HG03196 (cell line): ENCODE results near the gene KRT75.
"Not testable (repeated sequence)": the region's sequence is repeated elsewhere in the genome, so short reads cannot be mapped to it uniquely, and the experiment has no call there.

ENCODE experiments used
- ATAC-seq: cut with Tn5 transposase; IDR thresholded peaks from one replicate; pipeline ENCODE4 v1.9.1; 2021; ENCODE audit not compliant: unreplicated experiment

Gene KRT75

DNA sequence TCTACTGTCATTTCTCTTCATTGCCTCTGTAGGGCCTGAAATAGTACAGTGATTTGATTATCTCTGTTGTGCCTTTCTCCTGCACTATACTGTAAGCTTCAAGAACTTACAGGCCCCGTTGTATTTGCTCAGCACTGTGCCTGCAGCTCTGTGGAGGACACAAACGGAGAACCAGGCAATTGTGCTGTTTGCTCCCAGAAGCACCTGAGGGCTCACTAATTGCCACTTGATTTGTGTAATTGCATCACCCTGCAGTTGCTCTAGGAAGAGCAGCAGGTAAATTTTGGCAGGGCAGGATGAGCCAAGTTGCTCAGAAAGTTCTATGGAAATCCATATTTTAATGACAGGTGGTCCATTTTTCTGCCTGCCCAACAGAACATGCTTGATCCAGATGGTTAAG is 16.4 kb downstream of the KRT75 start:
- no peak for ATAC-seq

DNA sequence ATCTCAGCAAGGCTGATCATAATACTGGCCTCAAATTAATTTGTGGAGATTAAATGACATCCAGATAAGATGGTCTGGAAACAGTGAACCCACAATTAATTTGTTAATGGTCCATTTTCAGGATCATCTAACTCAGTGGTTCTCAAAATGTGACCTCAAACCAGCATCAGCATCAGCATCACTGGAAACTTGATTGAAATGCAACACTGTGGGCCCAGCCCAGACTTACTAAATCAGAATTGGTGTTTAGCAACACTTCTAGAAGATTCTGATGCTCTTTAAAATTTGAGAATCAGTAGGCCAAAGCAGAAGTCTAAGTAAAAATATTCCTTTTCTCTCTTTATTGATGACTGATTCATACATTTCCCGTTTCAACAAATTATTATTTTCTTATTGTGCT is 17.4 kb downstream of the KRT75 start:
- no peak for ATAC-seq

DNA sequence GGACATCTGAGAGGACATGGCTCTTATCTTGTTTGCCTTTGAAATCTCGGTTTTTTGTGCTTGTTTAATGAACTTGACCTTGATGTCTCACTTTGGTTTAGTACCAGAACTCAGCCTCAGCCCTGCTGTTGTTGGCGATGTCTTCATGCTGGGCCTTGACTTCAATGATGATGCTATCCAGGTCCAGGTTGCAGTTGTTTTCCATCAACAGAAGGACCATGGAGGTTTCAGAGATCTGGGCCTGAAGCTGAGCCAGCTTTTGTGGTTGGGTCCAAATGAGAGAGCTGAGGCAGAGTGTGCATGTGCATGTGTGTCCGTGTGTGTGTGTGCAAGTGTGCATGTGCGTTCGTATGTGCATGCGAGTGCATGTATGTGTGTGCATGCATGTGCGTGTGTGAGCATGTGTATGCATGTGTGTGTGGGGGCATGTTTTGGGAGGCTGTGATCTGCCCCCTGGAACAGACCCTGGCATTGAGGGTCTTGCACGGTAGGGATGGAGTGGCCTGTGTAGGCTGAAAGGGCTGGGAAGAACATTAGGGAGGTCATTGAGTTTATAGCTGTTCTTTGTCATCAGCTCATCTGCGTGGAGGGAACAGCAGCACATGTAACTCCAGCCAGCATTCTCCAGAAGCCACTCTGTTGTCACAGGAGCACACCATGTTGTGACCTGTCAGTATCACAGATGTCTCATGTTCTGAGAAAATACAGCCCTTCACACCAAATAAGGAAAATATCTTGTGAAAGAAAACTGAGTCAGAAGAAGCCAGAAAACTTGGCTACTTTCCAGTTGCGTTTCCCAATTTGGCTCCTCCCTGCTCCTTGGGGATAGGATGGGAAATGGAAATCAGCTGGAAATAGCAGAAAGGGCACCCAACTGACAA is 18.1 kb downstream of the KRT75 start:
- ATAC-seq, result no peak

DNA sequence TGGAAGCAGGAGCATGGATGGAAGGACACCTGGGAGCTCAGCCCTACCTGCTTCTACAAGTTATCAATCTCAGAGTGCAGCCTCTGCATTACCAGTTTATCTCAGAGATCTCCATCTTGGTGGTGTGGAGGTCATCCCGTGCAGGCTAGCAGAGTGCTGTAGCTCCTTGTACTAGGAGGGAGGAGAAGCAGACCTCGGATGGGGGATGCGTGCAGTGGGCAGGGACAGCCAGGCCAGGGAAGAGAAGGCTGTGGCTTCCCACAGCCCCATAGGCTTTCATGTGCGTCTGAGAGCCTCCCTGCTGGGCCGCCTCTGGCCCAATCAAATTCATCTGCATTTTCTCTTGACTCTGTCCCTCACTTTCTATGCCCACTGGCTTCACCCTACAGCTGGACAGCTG is 19.2 kb downstream of the KRT75 start:
- no peak for ATAC-seq

DNA sequence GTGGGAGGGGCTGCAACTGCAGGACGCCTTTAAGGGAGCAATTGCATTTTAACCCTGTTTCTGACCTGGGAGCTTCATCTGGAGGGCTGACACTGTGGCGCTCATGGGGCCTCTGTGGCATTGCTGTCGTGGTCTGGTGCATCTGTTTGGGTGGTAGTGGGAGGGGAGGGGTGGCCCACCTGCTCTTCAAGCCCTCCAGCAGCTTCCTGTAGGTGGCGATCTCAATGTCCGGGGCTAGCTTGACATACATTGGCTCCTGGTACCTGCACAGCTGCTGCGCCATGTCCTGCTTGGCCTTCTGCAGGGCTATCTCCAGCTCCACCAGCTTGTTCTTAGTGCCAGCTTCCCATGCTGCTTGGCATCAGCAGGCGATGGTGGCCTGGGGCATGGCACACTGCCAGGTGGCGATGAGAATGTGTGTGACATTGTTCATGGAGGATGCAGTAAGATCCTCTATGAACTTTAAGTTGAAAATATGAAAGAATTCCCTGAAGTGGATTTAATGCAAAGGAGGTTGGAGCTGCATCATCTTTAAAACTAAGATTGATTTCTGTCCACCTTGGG is 20.3 kb downstream of the KRT75 start:
- ATAC-seq, result no peak

DNA sequence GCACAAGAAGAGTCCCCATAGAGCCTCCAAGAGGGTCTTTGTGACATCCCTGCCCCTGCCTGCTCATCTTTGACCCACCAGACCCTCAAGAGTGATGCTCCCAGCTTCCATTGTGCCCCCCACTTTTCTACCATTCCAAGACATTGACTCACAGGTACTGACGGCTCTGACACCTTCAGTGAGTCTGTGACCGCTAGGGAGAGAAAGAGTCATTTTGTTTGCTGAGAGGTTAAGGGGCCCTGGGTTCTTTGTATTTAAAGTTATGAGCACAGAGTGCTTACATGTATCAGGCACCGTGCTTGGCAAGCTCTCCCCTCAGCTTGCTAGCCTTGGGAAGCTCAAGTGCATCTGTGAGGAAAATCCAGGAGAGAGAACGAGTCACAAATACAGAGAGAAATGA is 21.0 kb downstream of the KRT75 start:
- no peak for ATAC-seq

DNA sequence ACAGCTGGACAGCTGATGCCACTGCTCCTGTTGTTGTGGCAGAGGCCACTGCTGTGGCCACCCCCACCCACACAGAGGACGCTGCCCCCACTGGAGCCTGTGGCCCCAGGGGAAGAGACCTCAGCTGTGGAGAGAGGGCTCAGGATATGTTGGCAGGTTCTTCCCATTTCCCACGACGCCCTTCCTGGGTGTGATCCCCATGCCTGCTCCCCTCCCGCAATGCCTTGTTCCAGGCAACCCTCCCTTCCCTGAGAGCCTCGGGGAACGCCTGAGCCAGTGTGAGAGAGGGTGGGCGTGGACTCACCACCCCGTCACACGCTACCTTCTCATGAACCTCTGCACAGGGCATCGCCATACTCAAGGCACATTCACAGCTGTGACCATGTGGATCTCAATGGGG is 22.4 kb downstream of the KRT75 start:
- no peak for ATAC-seq

DNA sequence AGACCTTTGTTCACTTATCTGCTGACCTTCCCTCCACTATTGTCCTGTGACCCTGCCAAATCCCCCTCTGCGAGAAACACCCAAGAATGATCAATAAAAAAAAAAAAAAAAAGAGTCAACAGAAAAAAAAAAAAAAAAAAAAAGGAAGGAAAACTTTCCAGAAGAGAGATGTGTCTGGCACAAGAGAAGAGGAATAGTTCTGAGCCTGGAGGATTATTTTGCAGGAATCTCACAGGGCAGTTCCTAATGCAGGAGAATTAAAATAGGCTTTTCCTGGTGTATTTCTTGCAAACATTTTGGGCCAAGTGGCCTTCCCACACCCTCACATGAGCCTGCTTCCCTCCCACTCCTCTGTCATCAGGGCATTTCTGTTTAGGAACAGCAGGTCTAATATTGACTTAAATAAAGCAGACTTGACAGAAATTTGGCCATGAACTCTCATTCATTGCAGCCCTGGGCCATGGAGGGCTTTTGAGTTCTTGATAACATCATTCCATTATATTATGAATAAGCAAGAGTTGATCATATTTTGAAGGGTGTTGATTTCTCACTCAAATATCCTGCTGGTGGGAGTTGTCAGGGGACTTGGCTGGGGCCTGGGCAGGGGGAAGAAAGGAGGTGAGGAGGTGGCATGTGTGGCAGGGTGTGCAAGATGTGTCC is 23.5 kb downstream of the KRT75 start:
- not testable (repeated sequence) for ATAC-seq

DNA sequence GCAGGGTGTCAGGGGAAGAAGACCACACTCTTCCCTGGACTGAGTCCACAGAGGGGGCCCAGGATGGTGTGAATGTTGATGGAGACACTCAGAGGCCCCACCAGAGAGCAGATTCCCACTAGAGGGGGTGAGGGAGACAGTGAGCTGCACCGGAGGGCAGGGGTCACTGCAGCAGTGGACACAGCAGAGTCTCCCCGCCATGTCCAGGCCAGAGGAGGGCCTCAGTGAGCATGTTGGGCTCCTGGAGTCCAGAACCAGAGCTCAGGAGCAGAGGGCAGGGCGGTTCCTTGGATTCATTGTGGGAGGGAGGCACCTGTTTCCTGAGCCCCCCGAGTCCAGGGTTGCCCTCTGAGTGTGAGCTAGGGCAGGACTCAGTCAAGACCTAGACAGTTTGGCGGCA is 26.3 kb downstream of the KRT75 start:
- no peak for ATAC-seq

DNA sequence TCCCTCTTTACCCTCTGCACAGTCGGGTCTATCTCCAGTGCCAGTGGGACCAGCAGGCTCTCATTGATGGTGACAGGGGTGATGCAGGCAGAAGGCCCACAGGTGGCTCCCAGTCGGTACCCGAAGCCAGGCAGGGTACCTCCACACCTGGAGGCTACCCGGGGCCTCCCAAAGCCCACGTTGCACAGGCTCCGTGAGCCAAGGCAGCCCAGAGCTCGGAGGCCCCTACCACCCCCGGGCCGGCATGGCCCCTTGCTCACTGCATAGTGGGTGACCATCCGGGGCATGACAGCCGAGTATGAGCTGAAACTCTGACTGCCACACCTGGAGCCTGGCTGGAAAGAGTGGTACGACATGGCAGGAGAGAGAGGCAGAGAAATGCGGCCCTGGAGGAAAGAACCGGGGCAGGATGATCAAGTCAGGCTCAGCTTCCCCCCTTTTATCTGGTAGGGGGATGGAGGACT is 28.2 kb downstream of the KRT75 start, which contains the start of gene KRT82:
KRT82 (minus strand) TSS at position 414 of the 464 bp plus-strand sequence; CDS start at position 356, 58 bp downstream.
- ATAC-seq, result no peak

DNA sequence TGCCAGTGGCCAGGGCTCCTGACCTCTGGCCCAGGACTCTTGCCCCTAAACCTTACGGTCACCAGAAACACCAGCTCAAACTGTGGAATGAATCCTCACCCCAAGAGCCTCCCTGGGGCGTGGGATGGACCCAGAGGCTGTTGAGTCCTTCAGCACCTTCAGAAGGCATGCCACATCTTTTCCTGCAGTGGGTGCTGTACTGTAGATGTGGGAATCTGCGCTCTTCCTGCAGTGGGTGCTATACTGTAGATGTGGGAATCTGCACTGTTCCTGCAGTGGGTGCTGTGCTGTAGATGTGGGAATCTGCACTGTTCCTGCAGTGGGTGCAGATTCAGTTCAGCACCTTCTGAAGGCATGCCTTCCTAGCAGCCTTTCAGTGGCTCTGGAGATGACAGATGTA is 29.2 kb downstream of the KRT75 start:
- no peak for ATAC-seq

DNA sequence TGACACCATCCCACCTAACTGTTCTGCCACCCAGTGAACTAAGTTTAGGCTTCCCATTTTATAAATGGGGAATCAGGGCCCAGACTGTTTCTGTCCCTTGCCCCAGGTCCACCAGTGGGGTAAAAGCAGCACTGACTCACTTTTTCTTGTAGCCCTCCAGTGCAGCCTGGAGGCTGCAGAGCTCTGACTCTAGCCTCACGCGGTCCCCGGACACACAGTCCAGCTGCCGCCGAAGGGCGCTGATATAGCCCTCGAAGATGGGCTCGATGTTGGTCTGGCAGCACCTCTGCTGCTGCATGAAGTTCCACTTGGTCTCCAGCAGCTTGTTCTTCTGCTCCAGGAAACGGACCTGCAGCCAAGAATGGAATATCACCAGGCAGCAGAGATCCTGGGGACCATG is 30.6 kb downstream of the KRT75 start:
- no peak for ATAC-seq

DNA sequence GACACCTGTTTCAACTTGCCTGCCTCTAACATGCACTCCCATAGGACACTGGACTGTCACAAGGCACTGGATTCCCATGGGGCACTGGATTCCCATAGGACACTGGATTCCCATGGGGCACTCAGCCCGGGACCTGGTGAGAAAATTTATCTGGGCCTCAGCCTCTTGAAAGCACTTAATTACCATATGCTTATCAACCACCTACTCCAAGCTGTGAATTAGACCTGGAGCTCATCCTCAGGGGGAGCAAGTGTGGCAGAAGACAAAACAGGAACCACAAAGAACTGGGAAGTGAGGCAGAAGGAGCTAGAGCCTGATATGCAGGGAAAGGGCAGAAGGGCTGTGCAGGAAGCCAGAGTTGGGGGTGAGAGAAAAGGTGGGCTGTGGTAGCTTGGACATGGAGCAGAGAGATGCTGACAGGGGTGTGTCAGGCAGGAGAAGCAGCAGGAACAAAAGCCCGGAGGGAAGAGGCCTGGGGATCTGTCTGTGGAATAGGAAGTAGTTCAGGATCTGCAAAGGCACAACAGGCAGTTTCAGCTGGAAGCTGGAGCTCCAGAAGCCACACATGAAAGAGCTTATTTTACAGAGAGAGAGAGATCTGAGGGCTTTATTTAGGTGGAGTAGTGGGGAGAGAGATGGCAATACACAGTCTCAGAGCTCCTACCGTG is 31.2 kb downstream of the KRT75 start:
- ATAC-seq, result no peak

DNA sequence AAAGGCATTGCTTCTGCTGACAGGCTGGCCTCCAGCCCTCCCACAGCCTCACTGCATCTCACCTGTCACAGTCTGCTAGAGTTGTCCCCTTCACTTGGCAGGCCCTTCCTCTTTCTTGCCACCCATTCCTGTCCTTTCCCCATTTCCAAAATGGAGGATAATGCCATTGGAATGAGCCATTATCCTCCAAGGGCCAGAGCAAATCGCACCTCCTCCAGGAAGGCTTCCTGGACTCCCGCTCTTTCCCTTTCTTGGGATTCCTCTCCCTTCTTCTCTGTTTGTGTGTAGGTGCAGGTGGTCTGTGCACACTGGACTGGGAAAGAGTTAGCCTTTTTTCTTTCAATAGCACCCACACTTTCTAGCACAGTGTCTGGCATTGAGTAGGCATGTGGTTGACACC is 31.8 kb downstream of the KRT75 start:
- ATAC-seq, result no peak

DNA sequence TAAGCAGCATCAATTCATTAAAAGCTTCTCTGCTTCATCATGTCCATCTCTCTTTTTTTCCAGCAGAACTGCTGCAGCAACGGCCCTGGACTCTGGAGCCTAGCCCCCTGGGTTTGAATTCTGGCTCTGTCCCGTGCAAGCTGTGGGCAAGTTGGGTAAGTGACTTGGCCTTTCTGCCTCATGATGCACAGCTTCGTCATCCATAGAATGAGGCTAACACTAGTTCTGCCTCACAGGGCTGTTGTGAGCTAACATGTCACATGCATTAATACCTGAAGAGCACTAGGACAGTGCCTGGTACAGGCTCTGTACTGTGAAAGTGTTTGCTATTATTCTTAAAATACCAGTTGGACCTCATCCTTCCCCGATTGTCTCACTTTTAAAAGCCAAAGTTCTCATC is 32.2 kb downstream of the KRT75 start:
- ATAC-seq, result no peak

DNA sequence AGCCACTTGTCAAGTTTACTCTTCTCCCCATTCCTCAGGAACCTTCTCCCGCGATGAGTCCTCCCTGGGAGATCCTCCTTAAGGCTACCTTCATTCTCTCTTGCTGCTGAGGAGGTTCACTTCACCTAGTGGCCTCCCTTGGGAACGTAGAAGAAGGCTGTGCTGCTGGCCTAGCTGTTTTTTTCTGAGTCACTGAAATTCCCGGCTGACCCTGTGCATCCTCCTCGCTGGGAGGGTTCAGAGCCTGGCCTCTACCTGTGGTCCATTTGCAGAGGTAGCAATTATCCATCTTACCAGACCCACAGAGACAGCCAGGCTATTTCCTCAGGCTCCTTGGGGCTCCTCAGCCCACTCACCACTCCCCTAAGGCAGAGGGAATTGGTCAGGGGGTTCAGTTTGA is 32.6 kb downstream of the KRT75 start:
- no peak for ATAC-seq

DNA sequence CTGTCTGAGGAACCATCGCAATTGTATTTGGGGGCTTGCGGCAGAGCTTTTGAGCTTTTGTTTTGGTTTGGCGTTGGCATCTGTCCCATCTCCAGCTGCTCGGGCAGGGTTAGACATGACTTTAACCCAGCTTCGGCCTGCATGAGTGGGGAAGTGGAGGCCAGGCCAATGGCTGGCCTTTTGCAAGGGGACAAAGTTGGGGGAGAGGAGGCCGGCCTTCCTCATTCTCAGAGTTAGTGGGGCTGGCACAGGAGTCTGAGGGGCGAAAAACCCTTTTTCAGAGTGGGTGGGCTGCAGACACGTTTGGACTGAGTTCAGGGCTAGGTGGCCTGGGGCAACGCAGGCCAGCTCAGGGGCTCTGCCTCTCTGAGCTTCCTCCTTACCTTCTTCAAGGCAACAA is 33.3 kb downstream of the KRT75 start:
- no peak for ATAC-seq

DNA sequence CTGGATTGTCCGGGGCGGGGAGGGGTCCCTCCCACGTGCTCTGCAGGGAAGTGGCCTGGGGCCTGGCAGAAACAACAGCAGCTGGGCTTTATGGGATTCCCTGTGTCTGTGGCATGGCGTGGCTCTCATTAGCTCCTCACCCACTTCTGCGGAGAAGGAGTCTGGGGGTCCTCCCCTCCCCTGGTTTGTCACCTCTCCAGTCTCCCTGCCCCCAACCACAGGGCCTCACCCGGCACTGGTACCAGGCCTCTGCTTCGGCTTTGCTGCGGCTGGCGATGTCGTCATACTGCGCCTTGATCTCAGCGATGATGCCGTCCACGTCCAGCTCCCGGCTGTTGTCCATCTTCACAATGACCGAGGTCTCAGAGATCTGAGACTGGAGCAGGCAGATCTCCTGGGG is 34.4 kb downstream of the KRT75 start:
- ATAC-seq, result no peak

DNA sequence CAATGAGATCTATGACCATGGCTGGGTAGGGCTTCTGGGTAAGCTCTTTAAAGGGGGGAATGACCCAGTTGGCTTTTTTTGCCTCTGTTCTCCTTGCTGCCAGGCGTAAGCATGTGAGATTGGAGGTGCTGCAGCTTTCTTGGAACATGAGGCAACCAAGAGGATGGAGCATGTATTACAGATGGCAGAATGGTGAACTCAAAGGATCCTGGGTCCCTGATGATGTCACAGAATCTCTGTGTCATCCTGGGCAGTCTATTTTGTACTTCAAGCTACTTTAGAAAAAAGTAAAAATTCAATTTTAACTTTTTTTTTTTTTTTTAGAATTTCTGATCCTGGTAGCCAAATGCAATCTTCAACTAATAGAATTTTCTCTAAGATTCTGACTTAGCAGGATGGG is 36.0 kb downstream of the KRT75 start:
- no peak for ATAC-seq

DNA sequence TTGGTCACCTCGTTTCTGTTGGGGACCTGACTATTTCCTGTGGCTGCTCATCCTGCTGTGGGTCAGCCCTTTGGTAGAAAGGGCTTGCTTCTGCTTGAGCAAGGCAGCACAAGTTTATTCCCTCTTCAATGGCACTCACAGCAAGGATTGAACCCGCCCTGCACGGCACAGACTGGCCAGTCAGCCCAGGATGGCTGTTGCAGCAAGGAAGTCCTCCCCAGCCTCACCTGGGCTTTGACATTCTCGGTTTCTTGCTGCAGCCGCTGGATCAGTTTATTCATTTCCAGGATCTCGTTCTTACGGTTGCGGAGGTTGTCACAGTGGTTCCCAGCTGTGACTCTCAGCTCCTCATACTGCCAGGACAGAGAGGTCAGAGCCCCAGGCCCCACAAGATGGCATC is 37.5 kb downstream of the KRT75 start:
- no peak for ATAC-seq

DNA sequence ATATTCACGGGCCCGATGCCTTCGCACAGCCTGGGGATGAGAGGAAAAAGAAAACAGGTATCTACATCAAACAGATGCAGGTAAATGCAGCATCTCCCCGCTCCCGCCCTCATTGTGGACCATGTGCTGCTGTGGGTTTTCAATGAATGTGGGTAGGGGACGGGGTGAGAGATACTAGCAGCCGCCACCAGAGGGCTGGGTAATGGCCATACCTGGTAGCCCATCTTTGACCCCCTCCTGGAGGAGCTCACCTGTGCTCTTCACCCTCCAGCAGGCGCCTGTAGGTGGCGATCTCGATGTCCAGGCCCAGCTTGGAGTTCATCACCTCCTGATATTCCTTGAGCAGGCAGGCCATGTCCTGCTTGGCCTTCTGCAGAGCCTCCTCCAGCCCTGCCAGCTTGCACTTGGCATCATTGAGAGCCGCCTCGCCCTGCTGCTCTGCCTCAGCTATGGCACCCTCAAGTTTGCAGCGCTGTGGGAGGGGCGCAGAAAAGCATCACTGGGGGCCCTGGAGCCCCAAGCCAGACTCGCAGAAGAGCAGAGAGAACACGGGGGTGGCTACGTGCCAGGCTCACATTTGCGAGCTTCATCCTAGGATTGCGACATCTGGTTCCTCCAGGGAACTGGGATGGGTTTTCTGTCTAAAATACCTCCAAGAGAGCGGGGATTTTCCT is 38.3 kb downstream of the KRT75 start:
- no peak for ATAC-seq
